ENCODE data around the gene UGT2A3. TPM values are rescaled to one million over a fixed set of nuclear protein-coding genes. Genes with fewer than 3 reads are reported as not detected.

UGT2A3 gene
- total RNA-seq, 1 experiment from 2014 or later: 0.11 TPM

GRCh38 chr4:68917016-68917415 lies 34.6 kb downstream of the UGT2A3 start:
- H3K4me3 Mint-ChIP-seq: no peak overlapping the region
- ATAC-seq: no peak
- peaks cover 6% of the 10 kb centered on the region for H3K36me3 Mint-ChIP-seq
- CTCF ChIA-PET: no interaction called here
- H3K27me3 Mint-ChIP-seq (ENCODE audit: low read depth): no peaks in the 10 kb centered on the region
- no peak for DNase-seq (ENCODE audit: low spot score)
- POLR2A ChIA-PET: no interaction called here
- no peak overlapping the region for H3K27ac Mint-ChIP-seq
- H3K4me1 Mint-ChIP-seq: peaks cover 8% of the 10 kb centered on the region
- H3K9me3 Mint-ChIP-seq: peaks cover 26% of the 10 kb centered on the region
- TF ChIP-seq ZBTB21 (CRISPR knock-in tag; IDR thresholded peaks at IDR 0.05; ENCODE audit: borderline replicate concordance): no peak
- TF ChIP-seq ZNF416 (CRISPR knock-in tag; IDR thresholded peaks at IDR 0.05): no peak
- TF ChIP-seq ZNF263 (CRISPR knock-in tag; IDR thresholded peaks at IDR 0.05; ENCODE audit: low read depth): no peak
- TF ChIP-seq MYBL2 (CRISPR knock-in tag; IDR thresholded peaks at IDR 0.05): no peak
- TF ChIP-seq EMX1 (CRISPR knock-in tag; IDR thresholded peaks at IDR 0.05): no peak
- TF ChIP-seq ZNF219 (CRISPR knock-in tag; IDR thresholded peaks at IDR 0.05; ENCODE audit: borderline replicate concordance): no peak
- TF ChIP-seq ZNF425 (CRISPR knock-in tag; conservative IDR thresholded peaks at IDR 0.05): no peak
- TF ChIP-seq NR3C1 (CRISPR knock-in tag; conservative IDR thresholded peaks at IDR 0.05; ENCODE audit: low read depth): no peak
- no peak for TF ChIP-seq USF1 (CRISPR knock-in tag; IDR thresholded peaks at IDR 0.05)
- no peak for TF ChIP-seq USF2 (CRISPR knock-in tag; IDR thresholded peaks at IDR 0.05)
- TF ChIP-seq MLX (CRISPR knock-in tag; IDR thresholded peaks at IDR 0.05): no peak
- TF ChIP-seq ARID4B (CRISPR knock-in tag; IDR thresholded peaks at IDR 0.05; ENCODE audit: borderline replicate concordance): no peak
- no peak for TF ChIP-seq AFF4 (CRISPR knock-in tag; IDR thresholded peaks at IDR 0.05; ENCODE audit: borderline replicate concordance)
- TF ChIP-seq FOXJ3 (CRISPR knock-in tag; IDR thresholded peaks at IDR 0.05; ENCODE audit: borderline replicate concordance): no peak
- no peak for TF ChIP-seq TEAD4 (CRISPR knock-in tag; IDR thresholded peaks at IDR 0.05)
- TF ChIP-seq GTF2I (CRISPR knock-in tag; conservative IDR thresholded peaks at IDR 0.05): no peak
- no peak for TF ChIP-seq ZNF121 (CRISPR knock-in tag; IDR thresholded peaks at IDR 0.05)
- no peak for TF ChIP-seq OVOL2 (CRISPR knock-in tag; IDR thresholded peaks at IDR 0.05; ENCODE audit: borderline replicate concordance)
- no peak for TF ChIP-seq ATF6 (CRISPR knock-in tag; IDR thresholded peaks at IDR 0.05)

Data from WTC11 (cell line).